ENCODE data around the gene ADGRL2.

The ADGRL2 gene

DNA sequence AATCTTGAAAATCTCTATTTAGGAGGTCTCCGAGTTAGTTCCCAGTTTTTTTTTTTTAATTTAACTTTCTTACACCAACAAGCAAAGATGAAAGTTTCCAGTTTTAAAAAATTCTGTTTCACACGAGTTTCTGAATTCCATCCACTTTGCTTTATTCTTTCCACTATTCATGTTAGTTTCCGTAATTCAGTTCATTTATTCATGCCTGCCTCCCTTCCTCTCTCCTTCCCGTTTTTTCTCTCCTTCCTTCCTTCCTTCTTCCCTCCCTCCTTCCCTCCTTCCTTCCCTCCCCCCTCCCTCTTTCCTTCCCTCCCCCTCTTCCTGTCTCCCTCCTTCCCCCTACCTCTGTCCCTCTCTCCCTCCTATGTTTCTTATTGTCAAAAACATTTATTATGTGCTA, 22.3 kb downstream of the ADGRL2 start:
- Mint-ChIP-seq H3K9me3 (no peaks in the 10 kb centered on the region), H3K4me3 (no peak overlapping the region), H3K27me3 (ENCODE audit: low read depth, poor library complexity) (no peaks in the 10 kb centered on the region), H3K36me3 (ENCODE audit: low read depth) (peaks cover 31% of the 10 kb centered on the region), H3K4me1 (peaks cover 28% of the 10 kb centered on the region), H3K27ac (no peak overlapping the region)
- no peak for DNase-seq
- TF ChIP-seq, protein P1, sequence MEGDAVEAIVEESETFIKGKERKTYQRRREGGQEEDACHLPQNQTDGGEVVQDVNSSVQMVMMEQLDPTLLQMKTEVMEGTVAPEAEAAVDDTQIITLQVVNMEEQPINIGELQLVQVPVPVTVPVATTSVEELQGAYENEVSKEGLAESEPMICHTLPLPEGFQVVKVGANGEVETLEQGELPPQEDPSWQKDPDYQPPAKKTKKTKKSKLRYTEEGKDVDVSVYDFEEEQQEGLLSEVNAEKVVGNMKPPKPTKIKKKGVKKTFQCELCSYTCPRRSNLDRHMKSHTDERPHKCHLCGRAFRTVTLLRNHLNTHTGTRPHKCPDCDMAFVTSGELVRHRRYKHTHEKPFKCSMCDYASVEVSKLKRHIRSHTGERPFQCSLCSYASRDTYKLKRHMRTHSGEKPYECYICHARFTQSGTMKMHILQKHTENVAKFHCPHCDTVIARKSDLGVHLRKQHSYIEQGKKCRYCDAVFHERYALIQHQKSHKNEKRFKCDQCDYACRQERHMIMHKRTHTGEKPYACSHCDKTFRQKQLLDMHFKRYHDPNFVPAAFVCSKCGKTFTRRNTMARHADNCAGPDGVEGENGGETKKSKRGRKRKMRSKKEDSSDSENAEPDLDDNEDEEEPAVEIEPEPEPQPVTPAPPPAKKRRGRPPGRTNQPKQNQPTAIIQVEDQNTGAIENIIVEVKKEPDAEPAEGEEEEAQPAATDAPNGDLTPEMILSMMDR (IDR thresholded peaks at IDR 0.05) = no peak

DNA sequence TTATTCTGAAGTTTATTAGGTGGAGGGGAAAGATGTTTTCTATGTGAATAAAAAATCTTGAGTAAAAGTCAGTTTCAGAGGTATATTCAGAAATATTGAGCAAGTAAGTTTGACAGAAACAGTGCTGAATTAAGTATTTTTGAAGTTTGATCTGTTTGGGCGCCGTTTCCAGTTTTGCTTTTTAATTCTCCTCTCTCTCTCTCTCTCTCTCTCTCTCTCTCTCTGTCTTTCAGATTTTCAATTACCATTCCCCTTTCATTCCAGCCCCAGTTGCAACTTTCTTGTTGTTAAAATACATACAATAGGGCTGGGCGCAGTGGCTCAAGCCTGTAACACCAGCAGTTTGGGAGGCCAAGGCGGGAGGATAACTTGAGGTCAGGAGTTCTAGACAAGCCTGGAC, 24.0 kb downstream of the ADGRL2 start:
- no peak overlapping the region for H3K4me3 Mint-ChIP-seq
- H3K4me1 Mint-ChIP-seq = peaks cover 13% of the 10 kb centered on the region
- no peaks in the 10 kb centered on the region for H3K9me3 Mint-ChIP-seq
- no peak for DNase-seq
- no peaks in the 10 kb centered on the region for H3K27me3 Mint-ChIP-seq (ENCODE audit: low read depth, poor library complexity)
- peak overlapping the region; percentile 94 for H3K27ac Mint-ChIP-seq
- TF ChIP-seq, protein P1 (IDR thresholded peaks at IDR 0.05) = no peak
- H3K36me3 Mint-ChIP-seq (ENCODE audit: low read depth) = peaks cover 39% of the 10 kb centered on the region

DNA sequence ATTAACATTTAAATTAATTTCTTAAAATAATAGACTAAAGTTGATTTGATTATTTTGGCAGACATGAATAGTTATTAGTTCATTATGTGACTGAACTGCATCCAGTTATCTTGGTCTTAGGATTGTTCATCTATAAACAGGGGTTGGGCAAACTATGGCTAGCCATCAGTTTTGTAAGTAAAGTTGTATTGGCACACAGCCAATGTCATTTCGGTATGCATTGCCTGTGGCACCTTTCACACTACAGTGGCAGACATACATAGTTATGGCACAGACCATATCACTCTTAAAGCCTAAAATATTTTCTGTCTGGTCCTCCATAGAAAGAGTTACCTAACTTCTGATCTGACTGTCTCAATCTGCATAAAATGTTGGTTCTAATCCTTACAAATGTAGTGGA, 27.2 kb downstream of the ADGRL2 start:
- no peak overlapping the region for H3K4me3 Mint-ChIP-seq
- no peak for DNase-seq
- TF ChIP-seq, protein P1 (IDR thresholded peaks at IDR 0.05) = no peak
- no peaks in the 10 kb centered on the region for H3K9me3 Mint-ChIP-seq
- peaks cover 15% of the 10 kb centered on the region for H3K4me1 Mint-ChIP-seq
- no peak overlapping the region for H3K27ac Mint-ChIP-seq
- H3K36me3 Mint-ChIP-seq (ENCODE audit: low read depth) = peaks cover 44% of the 10 kb centered on the region
- H3K27me3 Mint-ChIP-seq (ENCODE audit: low read depth, poor library complexity) = no peaks in the 10 kb centered on the region

DNA sequence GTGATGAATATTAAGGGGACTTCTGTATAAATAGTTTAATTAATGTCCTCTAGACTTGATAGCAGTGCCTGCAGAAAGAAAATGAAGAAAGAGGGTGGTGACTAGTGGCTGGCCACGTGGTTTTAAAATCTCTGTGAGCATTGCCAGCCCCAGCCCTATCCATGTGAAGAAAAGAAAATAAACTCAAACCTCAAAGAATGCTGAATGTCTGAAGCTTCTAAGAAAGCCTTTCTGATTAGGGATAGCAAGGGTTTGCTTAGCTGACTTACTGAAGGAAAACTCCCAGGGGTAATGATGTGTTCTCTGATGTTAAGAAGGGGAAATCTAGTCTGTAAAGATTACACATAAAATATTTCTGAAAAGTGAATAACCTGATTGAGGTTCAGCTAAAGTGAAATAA, 31.8 kb downstream of the ADGRL2 start:
- H3K4me1 Mint-ChIP-seq = peaks cover 55% of the 10 kb centered on the region

DNA sequence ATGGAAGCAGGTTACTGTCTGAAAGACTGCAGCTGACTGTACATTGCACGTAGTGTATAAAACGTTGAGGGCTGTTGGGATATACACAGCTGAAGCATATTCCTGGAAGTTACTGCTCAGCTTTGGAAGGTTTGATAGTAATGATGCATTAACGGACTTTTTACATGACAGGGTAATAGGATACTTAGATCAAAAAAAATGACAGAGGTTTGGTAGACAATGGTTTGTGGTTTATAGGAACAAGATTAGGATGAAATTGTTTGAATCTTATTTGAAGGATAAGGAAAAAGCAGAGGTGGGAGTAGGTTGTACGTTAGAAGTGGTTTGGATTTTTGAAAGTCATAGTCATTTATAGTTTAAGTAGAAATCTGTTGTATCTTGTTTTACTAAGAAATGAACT, 33.0 kb downstream of the ADGRL2 start:
- no peak for DNase-seq
- Mint-ChIP-seq H3K9me3 (no peaks in the 10 kb centered on the region), H3K27me3 (ENCODE audit: low read depth, poor library complexity) (no peaks in the 10 kb centered on the region), H3K27ac (peak overlapping the region; percentile 17), H3K4me1 (peaks cover 55% of the 10 kb centered on the region), H3K36me3 (ENCODE audit: low read depth) (peaks cover 21% of the 10 kb centered on the region), H3K4me3 (peak overlapping the region; percentile 0)
- TF ChIP-seq, protein P1 (IDR thresholded peaks at IDR 0.05) = no peak

More for the DNA sequence above, 31.8 kb downstream of the ADGRL2 start:
- H3K36me3 Mint-ChIP-seq (ENCODE audit: low read depth) = peaks cover 23% of the 10 kb centered on the region
- no peaks in the 10 kb centered on the region for H3K27me3 Mint-ChIP-seq (ENCODE audit: low read depth, poor library complexity)
- H3K9me3 Mint-ChIP-seq = no peaks in the 10 kb centered on the region
- H3K4me3 Mint-ChIP-seq = no peak overlapping the region
- no peak for DNase-seq
- H3K27ac Mint-ChIP-seq = peak overlapping the region; percentile 94
- TF ChIP-seq, protein P1 (IDR thresholded peaks at IDR 0.05) = no peak

DNA sequence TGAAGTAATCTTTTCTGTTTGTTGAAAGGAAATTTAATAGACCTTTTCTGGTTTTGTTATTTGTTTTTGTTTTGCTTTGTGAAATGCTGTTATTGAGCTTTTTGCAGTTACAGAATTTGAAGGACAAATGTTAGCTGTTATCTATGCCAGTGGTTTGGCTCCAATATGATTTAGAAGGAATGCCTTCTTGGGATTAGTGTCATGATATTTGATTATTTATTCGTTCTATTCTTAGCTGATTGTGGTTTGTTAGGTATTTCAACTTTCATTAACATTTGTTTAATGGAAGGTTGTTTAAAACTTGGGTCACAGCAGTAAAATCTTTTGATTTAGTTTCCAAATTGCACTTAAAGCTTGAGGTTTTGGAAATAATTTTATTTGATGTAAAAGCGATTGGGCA, 33.5 kb downstream of the ADGRL2 start:
- peak overlapping the region; percentile 17 for H3K27ac Mint-ChIP-seq
- TF ChIP-seq, protein P1 (IDR thresholded peaks at IDR 0.05) = no peak
- peaks cover 55% of the 10 kb centered on the region for H3K4me1 Mint-ChIP-seq
- no peak for DNase-seq
- no peaks in the 10 kb centered on the region for H3K9me3 Mint-ChIP-seq
- H3K4me3 Mint-ChIP-seq = no peak overlapping the region
- H3K27me3 Mint-ChIP-seq (ENCODE audit: low read depth, poor library complexity) = no peaks in the 10 kb centered on the region
- peaks cover 23% of the 10 kb centered on the region for H3K36me3 Mint-ChIP-seq (ENCODE audit: low read depth)
